ENCODE data around the gene SAMD4A.
A peak's percentile ranks its signal among the peaks of the same experiment; 100 is the strongest.
"Not testable (repeated sequence)": the region's sequence is repeated elsewhere in the genome, so short reads cannot be mapped to it uniquely, and the experiment has no call there.

SAMD4A gene

GRCh38 chr14:54787261-54787660 is 220.3 kb downstream of the SAMD4A start:
- DNase-seq: peak; percentile 52

GRCh38 chr14:54788701-54789100 is 221.8 kb downstream of the SAMD4A start:
- DNase-seq: no peak

DNA sequence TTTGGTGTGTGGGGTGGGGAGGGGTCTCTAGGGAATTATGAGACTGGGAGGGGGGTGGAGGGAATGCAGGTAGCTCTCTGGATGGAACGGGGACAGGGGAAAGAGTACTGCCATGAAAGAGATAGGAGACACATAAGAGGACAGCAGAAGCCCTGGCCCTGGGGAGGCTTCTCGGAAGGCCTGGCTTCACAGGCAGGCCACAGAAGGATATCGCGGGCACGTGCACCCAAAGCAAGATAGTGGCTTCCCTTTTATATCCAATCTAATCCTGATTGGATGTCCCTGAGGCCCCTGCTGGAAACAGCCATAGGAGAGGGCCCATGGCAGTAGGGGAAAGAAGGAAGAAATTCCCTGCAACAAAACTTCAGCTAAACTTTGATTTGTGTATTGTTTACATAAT is 222.2 kb downstream of the SAMD4A start:
- no peak for DNase-seq

DNA sequence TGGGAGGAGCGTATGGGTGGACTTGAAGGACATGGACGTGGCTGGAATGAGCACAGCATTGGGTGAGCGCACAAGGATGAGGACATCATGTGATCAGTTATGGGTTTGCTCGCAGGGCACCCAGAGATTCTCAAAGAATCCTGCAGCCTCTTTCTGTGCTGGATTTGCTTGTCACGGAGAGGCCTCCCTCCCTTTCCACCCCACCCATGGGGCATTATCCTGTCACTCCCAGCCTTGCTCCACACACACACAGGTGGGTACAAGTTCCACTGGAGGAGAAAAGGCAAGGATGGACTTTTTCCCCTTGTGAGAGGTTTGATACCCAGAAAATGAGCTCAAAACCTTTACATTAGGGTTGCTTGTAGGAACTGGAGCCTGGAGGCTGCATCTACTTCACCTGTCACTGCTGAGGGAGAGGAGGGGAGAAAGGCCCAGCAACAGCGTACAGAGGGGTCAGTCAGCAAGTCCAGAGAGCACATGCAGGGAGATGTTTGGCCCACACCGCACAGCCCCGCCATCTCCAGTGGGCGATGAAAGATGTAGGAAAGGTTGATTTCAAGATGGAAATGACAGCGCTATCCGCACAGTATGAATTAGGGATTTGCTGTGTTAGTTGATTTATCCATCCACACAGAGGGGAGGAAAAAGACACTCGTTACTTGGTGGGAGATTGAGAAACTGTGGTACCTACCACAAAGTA is 223.0 kb downstream of the SAMD4A start:
- no peak for DNase-seq

- DNase-seq: no peak
Observed at GRCh38 chr14:54791001-54791400, 224.1 kb downstream of the SAMD4A start.

DNA sequence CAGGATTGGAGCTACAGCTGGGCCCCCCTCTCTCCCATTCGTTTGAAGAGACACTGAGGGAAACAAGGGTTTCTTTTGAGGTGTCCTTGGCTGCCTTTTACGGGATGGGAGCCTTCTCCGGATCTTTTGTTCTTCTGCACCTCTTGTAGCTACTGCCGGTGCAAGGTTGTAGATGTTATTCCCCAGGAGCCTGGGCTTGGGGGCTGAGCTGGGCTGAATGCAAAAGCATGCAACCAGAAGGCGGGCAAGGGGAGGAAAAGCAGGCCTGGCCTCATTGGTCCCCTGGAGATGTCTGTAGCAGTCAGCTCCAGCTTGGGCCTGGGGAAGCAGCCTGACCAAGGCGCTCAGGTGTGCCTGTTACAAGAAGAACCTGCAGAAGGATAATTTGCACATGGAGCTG is 225.4 kb downstream of the SAMD4A start:
- DNase-seq: no peak

DNA sequence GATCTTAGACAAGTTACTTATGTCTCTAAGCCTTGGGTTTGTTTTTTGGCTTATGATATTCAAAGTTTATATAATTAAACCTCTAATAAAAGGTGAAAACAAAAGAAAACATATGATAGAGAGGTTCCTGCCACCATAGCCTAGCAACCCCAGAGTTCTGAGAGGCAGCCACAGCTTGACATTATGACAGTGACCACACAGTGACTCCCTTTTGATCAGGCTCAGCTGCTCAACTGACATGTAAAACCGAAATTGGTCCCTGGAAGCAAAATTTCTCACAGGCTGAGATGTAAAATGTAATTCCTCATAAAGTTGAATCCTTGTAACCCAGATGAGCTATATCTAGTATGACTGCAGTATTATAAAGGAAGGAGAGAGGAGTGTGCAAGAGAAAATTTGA is 227.2 kb downstream of the SAMD4A start:
- no peak for DNase-seq

GRCh38 chr14:54794796-54795195 is 227.9 kb downstream of the SAMD4A start:
- no peak for DNase-seq

DNA sequence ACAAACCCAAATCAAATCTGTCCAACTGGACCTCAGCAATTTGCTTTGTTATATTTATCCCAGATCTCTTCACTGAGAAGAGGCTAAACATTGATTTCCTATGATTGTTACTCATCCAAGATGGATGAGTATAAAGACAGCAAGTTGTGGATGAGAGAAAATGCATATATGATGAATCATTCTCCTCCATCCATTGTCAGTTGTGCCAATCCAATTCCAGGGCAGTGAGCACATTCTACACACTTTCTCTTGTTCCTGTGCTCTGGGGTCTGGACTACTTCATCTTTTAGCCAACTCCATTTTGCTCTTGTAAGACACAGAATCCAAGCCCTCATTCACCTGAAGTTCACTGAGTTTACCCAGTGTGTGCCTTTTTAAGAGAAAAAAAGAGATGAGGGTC is 230.0 kb downstream of the SAMD4A start:
- DNase-seq: no peak

DNA sequence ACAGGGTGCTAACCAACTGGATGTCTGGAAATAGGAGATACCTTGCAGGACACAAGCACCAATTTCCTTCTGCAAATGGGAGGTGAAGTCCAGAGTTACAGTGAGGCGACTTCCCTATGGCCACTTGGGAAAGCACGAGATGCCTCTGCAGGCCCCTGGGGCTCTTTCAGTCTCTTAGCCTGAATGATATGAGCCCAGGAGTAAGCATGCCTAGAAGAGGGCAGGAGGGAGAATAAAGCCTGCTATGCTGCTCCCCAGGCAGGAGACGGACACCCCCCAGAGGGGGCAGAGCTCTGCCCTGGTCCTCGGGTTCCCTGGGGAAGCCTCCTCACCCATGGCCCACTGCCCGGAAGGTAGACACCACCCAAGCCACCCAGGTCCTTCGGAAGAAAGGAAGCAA is 230.6 kb downstream of the SAMD4A start:
- DNase-seq: no peak

- no peak for DNase-seq
Observed at GRCh38 chr14:54797986-54798385, 231.1 kb downstream of the SAMD4A start.

GRCh38 chr14:54798465-54799124 is 231.7 kb downstream of the SAMD4A start:
- no peak for DNase-seq

- not testable (repeated sequence) for DNase-seq
Observed at GRCh38 chr14:54801482-54801881, 234.6 kb downstream of the SAMD4A start.

GRCh38 chr14:54803396-54803795 is 236.5 kb downstream of the SAMD4A start:
- no peak for DNase-seq

GRCh38 chr14:54803926-54804537 is 237.1 kb downstream of the SAMD4A start:
- DNase-seq: no peak

- DNase-seq: no peak
Observed at GRCh38 chr14:54804538-54805041, 237.7 kb downstream of the SAMD4A start.

GRCh38 chr14:54805070-54805444 is 238.1 kb downstream of the SAMD4A start:
- no peak for DNase-seq

DNA sequence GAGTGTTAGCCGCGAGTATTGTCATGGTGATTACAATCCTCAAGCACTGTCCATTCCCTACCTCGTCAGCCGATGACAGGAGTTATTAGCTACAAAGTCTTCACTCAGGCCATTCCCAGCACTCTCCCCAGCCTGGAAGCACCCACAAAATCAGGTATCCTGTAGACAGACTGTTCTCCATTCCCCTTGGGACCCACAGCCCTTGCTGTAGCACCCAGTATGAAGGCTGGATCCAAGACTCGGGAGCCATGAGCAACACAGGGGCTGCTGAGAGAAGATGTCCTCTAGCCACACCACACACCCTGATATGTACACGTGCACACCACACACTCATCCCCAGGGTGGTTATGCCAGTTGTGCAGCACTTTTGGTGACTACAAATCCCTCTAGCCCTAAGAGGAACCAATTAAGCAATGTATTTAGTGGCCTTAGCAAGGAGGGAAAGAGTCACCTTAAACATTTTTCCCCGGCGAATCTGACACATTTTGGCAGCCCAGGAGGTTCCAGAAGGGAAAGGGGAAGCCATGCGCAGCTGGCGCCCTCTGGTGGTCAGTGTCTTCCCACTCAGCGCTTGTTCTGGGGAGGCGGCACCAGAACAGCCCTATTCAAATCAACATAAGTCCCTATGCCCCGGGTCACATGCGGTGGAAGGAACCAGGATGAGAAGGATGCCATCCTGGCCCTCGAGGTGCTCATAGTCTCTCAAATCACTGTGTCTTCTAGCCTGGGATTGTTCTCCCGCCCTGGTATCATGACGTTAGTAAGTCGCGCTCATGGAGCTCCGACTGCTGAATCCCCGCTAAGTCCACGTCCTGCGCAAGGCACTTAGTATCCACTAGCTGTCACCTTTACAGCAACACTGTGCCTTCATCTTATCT is 238.8 kb downstream of the SAMD4A start:
- peak; percentile 93 for DNase-seq

DNA sequence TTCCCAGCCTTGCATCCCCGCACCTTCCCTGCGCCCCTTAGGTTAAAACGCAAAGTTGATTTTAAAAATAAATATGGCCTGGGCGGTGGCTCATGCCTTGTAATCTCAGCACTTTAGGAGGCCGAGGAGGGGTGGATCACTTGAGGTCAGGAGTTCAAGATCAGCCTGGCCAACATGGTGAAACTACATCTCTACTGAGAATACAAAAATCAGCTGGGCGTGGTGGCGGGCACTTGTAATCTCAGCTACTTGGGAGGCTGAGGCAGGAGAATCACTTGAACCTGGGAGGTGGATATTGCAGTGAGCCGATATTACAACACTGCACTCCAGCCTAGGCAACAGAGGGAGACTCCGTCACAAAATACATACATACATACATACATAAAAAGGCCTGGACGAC is 239.7 kb downstream of the SAMD4A start:
- DNase-seq: no peak

DNA sequence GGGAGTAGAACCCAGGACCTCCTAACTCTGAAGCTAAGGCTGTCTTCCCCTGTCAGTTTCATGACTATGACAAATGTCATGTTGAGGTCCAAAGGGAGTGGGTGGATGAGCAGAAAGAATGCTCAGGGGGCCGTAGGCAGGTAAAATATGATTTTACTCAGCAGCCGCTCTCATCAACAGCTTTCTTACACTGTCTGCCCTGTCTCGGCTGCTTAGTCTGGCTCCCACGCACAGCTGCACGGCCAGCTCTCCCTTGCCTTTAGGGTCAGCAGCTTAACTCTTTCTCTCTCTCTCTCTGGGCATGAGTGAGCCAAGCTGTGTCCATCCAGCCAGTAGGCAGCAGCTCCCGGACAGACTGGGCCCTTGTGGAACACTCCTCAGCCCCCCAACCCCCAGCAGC is 240.5 kb downstream of the SAMD4A start:
- DNase-seq: no peak

GRCh38 chr14:54807881-54808280 is 241.0 kb downstream of the SAMD4A start:
- DNase-seq: no peak

- DNase-seq: no peak
Observed at GRCh38 chr14:54808326-54809161, 241.6 kb downstream of the SAMD4A start.

Data from suppressor macrophage treated with lipopolysaccharide for 4 hours (primary cell).